IPS DF 4.7 (cell line): ENCODE data around the gene EXO1.
A peak's percentile ranks its signal among the peaks of the same experiment; 100 is the strongest.
"Not testable (repeated sequence)": the region's sequence is repeated elsewhere in the genome, so short reads cannot be mapped to it uniquely, and the experiment has no call there.

Experiments used
- DNase-seq: peaks from one replicate; pipeline ENCODE4 v3.0.0-alpha.2; 2013; ENCODE audit warnings: low spot score; ENCODE audit errors: extremely low read depth

EXO1 gene

DNA sequence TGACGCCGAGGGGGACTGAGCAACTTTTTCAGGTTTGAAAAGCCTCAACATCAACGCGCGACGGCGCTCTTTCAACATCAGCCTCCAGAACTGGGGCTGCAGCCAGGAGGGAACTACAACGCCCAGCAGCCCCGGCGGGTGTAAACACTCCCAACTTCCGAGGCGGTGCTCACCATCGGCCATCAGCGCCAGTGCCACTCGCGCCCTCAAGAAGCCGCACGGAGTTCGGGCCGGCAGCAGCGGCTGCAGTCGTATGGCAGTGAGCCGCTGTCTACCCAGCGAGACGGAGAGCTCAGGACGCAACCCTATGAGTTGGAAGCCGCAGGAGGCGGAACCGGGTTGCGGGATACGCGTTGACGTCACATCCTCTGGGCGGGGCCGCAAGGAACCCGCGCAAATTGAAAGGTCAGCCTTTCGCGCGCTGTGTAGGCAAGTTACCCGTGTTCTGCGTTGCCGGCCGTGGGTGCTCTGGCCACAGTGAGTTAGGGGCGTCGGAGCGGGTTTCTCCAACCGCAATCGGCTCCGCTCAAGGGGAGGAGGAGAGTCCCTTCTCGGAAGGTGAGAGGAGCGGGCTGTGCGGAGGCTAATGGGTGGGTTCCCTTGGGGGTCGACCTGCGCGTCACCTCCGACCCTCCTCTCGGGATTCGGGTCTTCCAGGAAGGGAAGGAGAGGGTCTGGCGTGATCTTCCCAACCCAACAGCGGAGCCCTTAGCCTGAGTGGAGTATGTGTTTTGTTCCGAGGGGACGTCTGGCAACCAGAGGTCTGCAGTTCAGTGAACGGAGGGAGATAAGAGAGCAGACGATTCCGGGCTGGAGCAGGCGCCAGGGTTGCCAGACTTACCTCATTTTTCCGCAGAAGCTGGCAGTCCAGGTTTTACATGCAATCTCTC lies at the start of gene EXO1:
Gene EXO1, plus strand, starts transcription at position 409 of the 890 bp plus-strand sequence. CDS start 2,222 bp downstream, outside the sequence.
- peak; percentile 91 for DNase-seq

DNA sequence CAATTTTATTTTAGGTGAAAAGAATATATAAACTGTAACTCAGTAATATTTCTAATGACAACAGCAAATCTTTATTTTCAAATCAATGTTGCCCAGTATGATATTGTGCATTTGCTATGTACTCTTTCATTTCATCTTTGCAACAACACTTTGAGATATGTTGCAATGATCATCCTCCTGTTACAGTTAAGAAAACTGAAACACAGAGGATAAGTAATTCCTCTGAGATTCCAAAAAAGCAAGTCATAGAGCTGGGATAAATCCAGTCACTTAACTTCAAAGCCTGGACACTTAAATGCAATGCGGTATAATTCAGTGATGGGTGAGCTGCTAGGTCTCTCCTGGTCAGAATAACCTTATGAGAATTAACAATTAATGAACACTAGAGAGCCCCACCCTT lies 48.6 kb upstream of the EXO1 start:
- no peak for DNase-seq

DNA sequence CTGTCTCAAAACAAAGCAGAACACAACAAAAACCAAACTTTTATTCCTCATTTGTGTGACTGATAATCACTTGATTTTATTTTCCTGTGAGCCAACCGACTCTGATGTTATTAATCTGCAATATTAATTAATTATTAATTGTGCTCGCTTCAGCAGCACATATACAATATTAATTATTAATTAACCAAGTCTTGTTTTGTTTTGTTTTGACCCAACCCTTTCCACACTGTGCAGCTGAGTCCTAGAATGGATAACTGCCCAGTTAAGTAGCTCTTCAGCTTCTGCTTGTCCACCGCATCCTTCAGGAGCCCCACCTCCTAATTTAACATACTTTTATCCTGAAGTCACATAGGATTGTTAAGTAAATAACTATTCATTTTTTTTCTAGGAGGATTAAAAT lies 47.4 kb upstream of the EXO1 start:
- DNase-seq = no peak

DNA sequence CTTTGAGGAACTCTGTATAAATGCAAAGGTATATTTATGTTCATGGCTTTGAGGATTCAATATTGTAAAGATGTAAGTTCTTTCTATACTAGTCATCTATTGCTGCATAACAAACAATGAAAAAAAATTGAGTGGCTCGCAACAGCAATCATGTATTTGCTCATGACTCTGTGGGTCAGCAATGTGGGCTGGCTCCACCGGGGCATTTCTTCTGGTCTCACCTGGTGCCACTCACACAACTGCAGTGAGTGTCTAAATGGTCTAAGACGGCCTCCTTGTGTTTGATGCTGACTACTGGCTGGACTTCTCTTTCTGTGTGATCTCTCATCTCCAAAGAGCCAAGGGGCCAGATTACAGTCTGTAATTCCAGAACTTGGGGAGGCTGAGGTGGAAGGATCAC lies 45.1 kb upstream of the EXO1 start:
- DNase-seq = no peak

DNA sequence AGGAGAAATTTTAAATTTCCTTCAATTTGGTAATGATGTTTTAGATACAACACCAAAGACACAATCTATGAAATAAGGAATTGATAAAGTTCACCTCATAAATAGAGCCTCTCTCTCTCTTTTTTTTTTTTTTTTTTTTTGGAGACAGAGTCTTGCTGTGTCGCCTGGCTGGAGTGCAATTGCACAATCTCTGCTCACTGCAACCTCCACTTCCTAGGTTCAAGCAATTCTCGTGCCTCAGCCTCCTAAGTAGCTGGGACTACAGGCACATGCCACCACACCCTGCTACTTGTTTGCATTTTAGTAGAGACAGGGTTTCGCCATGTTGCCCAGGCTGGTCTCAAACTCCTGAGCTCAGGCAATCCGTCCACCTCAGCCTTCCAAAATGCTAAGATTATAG lies 43.3 kb upstream of the EXO1 start:
- not testable (repeated sequence) for DNase-seq

DNA sequence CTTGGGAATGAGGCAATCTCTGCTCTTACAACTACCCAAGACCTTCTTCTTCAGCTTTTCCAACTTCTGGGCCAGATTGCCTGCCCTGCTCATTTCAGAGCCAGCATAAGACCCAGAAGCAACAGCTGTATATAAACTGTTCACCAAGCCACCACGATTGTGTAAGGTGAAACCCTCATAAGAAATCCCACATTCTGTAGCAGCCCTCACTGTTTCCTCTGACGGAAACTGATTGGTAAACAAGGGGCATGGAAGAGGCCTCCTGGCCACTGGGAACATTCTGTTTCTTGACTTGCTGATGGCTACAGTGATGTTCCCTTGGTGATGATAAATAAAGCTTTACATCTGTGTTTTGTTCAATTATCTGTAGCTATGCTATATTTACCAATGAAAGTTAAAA lies 39.7 kb upstream of the EXO1 start:
- no peak for DNase-seq

DNA sequence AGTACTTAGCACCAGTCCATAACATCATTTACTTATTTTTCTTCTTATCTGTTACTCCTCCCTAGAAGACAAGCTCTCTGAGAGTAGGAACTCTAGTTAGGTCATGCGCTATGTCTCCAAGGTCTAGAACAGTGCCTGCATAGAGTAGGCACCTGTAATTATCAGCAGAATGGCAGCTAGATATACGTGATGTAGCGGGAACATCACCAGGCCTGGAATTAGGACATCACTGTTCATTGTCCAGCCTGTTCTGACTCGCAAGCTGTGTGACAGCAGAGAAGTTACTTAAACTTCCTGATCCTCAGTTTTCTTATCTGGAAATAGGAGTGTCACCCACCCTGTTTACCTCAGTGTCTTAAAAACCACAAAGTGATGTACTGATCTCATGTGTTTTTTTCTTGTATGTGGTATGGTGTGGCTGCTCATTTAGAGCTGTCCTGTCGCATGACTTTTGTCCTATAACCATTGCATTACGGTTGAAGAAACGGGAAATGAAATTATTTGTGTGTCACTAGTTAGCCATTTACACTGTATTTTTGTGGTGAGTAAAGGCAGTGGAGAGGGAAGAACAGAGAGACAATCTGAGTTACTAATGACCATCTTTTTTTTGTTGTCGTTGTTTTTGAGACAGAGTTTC lies 37.1 kb upstream of the EXO1 start:
- no peak for DNase-seq

DNA sequence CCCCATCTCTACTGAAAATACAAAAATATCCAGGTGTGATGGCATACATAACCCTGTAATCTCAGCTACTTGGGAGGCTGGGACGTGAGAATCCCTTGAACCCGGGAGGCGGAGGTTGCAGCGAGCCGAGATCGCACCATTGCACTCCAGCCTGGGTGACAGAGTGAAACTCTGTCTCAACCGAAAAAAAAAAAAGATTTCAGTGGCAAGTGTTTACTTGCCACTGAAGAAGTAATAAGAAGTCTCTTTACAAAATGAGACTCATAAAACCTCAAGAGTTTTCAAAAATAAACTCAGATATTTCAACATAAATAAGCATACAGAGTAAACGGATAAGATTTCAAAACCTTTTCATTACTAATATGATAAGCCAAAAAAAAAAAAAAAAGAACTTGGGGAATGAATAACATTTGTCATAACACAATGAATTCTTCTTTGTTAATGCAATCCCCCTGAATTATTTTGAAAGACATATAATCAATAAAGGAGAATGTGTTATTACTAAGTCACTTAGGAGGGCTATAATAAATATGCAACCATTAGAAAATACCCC lies 34.2 kb upstream of the EXO1 start:
- DNase-seq = no peak

DNA sequence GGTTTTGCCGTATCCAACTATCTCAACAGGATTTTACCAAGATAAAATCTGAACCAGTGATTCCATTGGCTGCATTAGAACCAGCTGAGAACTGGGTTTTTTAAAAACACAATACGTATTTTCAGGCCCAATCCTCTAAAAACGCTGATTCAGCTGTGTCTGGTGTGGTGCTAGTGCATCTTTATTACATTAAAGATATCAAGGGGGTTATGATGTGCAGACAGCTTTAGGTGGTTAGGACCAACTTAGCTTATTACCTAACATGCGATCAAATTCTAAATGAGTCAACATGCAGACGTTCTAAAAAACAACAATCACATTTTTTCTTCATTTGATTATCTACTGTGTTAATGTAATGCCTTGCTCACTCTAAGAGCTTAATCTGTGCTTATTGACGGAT lies 32.0 kb upstream of the EXO1 start:
- DNase-seq = no peak

DNA sequence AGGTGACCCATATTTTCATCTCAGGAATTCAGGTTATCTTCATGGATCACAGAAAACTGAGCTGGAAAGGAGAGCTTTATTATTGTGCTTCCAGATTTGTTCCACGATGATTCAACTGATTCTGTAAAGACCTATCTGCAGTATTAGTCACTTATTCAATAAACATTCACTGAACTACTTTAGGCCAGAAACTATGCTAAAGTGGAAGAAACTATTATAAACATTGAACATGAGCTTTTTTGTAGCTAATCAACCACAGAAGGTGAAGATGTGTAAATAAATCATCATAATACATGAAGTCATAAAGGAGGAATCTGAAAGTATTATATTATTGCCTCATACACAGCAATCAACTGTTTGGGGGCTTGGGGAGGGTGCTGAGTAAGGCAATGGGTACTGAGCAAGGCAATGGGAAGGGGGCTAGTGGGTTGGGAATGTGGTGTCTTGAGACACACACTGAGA lies 30.6 kb upstream of the EXO1 start:
- no peak for DNase-seq

DNA sequence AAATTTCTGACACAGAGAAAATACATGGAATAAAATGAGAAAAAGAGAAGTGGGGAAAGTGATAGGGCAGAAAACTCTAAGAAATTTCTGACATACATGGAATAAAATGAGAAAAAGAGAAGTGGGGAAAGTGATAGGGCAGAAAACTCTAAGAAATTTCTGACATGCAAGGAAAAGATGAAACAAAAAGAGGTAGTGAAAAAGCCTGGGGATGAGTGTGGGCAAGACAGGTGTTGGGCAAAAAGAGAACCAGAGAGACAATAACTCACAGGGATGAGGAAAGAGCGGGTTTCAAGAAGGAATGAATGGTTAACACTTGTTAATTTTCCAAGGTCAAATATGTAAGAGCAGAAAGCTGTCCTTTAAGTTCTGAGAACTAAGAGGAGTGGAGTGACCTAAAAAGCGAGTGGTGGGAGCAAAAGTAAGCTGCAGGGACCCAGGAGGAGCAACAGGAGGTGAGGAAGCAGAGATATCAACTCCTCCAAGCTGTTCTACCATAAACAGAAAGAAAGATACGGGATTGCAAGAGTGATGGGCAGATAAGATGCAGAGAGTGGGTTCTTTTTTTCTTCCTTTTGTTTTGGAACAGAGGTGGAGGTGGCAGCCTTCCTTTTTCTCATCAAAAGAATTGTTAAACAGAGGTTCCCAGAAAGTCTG lies 29.9 kb upstream of the EXO1 start:
- no peak for DNase-seq

DNA sequence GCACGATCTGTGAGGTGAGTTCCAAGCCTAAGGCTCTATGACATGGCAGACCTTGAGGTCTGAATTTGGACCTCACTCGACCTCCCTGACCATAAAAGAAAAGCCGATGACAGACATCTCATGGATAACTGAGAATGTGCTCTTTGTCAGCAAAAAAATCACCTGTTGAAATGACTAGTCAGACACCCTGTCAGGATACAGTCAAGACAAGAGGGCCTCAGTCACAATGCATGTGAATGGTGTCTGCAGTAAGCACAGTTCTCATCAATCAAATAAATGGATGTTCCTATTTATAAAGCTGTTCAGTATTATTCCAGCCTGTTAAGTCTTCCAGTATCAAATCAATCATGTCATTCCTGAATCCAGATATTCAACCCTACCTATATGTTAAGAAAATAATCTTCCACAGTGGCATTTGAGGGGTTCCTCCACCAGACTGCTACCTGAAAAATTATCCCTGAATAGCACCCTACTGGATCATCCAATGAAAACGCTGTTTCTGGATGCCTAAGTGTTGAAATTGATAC lies 28.6 kb upstream of the EXO1 start:
- no peak for DNase-seq

DNA sequence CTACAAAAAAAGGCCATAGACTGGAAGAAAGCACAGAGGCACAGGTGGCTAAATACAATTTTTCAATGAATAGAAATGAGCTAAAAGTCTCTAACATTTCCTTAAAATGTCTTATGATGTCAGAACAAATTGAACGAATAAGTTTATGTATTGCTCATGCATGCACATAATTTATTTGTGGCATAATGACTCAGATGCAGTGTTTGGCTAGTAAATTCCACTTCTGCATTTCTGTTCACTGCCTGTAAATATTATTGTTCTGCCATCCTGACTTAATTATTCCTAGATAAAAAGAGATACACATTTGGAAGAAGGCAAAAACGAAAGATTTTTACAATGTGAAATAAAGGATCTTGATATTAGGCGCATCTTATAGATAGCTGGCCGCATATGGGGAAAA lies 26.6 kb upstream of the EXO1 start:
- no peak for DNase-seq

DNA sequence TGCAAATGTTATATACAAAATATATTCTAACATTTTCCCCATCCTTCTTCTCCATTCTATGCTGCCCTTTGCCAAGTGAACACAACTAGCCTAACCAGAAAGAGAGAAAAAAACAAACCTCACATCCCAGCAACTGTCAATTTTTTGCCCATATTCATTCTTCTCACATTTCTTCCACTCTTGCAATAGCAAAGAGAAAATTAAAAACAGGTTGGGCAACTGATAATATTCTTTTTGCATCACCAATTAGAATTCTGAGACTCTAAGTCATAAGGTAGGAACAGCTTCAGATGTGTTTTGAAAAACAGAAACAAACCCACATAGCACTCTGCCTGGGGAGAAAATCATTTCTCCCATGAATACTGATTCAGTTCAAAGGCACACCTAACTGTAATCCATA lies 25.2 kb upstream of the EXO1 start:
- no peak for DNase-seq

DNA sequence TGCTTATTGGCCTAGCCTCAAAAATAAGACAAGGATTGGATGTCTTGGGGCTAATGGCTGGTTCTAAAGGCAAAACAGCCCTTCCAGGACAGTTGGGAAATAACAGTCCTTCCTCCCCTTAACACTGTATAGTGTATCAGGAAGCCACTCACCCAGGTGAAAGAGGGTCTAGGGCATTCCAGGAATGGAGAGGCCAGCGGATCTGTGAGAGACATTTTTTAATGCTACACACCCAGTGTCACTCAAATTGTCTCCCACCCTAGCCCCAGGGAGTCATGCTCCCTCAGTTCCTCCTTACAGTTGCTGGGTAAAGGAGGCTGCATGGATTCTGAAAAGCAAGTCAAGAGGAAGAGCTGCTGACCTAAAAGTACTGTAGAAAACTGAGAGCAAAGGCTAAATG lies 24.1 kb upstream of the EXO1 start:
- no peak for DNase-seq

DNA sequence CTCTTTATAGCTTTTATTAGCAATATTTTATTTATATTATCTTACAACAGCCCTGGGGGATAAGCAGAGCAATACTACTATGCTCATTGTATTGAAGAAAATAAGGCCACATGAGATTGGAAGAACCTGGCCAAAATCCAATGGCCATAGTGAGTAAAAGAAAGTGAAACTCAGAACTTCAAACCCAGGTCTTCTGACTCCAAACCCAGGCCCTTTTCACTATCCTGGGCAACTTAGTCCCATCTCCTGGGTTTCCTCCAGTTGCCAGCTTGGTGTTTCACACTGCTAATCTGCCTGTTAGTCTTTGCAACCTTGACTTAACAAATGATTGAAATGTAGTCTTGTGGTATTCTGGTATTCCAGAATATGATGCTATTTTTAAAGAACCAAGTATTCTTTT lies 22.4 kb upstream of the EXO1 start:
- DNase-seq = no peak

DNA sequence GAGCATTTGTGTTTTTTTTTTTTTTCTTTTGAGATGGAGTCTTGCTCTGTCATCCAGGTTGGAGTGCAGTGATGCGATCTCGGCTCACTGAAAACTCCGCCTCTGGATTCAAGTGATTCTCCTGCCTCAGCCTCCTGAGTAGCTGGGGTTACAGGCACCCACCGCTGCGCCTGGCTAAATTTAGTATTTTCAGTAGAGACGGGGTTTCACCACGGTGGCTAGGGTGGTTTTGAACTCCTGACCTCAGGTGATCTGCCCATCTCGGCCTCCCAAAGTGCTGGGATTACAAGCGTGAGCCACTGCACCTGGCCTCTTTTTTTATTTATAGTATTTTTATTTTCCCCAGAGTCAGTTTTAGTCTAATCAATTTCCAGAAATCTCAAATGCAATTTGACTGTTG lies 21.4 kb upstream of the EXO1 start:
- not testable (repeated sequence) for DNase-seq

DNA sequence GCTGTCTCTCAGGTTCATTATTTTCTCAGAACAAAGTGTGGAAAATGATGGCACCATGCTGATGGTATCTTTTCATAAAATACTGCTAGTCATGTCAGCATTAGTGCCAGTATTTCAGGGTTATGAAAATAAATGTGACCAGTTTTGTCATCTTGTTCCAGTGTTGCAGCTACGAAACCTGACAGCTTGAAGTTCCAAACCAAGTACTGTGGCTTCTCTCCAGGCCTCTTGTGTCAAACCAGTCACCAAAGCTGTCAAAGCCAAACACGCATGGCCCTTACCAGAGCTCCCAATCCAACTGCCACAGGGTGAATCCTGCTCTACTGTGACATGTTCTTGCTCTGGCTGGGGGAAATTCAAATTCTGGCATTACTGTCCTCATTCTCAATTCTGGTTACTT lies 20.7 kb upstream of the EXO1 start:
- DNase-seq = no peak

DNA sequence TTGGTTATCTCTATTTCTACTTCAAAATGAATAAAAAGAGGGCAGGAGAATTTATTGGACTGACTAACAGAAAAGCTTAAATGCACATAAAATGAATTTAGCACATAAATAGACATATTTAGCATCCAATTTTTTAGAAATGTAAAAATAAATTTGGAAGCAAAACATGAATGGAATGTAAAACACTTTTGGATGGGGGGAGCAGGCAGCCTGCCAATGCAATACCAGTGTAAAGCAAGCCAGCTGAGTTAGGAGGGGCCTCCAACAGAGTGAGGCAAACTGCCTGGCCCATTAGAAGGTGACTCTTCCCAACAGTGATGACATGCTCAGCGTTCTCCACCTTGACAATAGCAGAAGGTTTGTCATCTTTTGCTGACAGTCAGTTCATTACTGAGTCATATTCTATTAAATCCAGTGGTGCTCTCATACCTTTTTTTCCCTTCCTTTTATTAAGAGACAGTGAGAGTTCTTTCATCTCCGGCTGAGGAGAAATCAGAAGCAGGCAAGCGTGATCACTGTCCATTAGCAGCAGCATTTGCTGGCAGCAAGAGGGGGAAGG lies 19.5 kb upstream of the EXO1 start:
- DNase-seq = no peak

DNA sequence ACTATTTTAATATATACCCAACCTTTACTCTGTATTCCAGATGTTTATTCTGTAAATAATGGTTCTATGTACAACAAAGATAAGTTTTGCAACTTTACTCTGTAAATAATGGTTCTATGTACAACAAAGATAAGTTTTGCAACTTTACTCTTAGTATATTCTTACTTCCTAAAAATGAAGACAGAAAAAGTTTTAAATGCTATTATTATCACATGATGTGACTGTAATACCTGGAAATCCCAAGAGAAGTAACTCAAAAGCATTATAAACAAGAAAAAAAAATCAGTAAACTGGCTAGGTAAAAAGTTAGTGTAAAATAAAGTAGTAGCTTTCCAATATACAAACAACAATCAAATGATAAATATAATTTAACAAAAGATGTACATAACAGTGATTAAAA lies 18.5 kb upstream of the EXO1 start:
- no peak for DNase-seq

DNA sequence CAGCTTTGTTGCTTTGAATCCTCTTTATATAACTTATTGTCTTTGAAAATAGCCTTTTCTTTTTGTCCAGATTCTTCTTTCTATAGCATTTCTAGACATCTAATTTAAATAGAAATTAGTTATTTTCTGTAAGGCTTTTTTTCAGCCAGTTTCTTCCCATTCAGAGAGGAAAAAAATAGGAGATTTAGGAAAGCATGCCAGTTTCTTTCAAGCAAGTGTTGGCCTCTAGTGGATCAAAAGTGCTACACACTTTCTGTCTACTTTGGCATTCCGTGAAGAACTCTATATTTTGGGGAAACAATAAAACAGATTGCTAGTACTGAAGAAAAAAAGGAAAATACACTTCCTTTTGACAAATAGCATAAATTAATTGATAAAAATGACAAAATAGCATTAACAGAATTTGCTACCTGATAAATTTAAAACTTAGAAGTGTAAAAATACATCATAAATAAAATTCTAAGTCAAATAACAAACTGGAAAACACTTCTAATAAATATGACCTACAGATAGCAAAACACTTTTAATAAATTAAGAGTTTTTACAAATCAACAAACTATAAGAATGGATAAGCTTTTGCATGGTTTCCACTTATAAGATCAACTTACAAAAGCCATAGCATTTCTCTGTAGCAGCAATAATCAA lies 13.1 kb upstream of the EXO1 start:
- no peak for DNase-seq
